B cell (primary cell): ENCODE results near the gene C9orf72. TPM values are rescaled to one million over a fixed set of nuclear protein-coding genes. Genes with fewer than 3 reads are reported as not detected.

ENCODE experiments used
- ATAC-seq: fragments of 200-7000 bp; cut with Tn5 transposase; one replicate; pipeline ENCODE4 v1.10.0; 2021; ENCODE audit warnings: low read depth, mild to moderate bottlenecking, moderate number of reproducible peaks, moderate library complexity
- CTCF ChIA-PET: fragments of 350-600 bp; sonication (Branson Sonifier 250); formaldehyde crosslinking; loops from one replicate; lab custom pipeline; 2021; ENCODE audit warnings: antibody characterized with exemption, inconsistent platforms; lab: Charles Lee
- POLR2A ChIA-PET: fragments of 350-600 bp; sonication (Branson Sonifier 250); formaldehyde crosslinking; loops from one replicate; lab custom pipeline; 2021; ENCODE audit warnings: antibody characterized with exemption; lab: Charles Lee
- DNase-seq: peaks from one replicate; pipeline ENCODE4 v3.0.0; 2013
- H2AFZ ChIP-seq: 2 replicates; pipeline ENCODE4 v1.6.1; 2012; ENCODE audit warnings: mild to moderate bottlenecking, low read depth, low read length; ENCODE audit not compliant: insufficient read depth, poor library complexity, severe bottlenecking
- H3K27ac ChIP-seq, 2 donors: 1 replicate in 1 of 2; 2 replicates in 1 of 2; pipeline ENCODE4 v1.5.1; 2012 to 2013; ENCODE audit warnings: low read length in 2 of 2, mild to moderate bottlenecking in 2 of 2, moderate library complexity in 1 of 2
- H3K27me3 ChIP-seq, 4 experiments: fragments of 200-600 bp in 1 of 4; sonication (generic) in 1 of 4; replicated peaks in 1 of 4; 1 replicate in 2 of 4; 2 replicates in 2 of 4; pipeline versions ENCODE4 v1.6.1 to v1.7.0; 2013 to 2016; ENCODE audit warnings: low read length in 3 of 4, mild to moderate bottlenecking in 2 of 4, mixed read lengths in 1 of 4, moderate library complexity in 1 of 4; ENCODE audit not compliant: insufficient read depth in 4 of 4, control insufficient read depth in 3 of 4; ENCODE audit errors: control extremely low read depth in 1 of 4
- H3K36me3 ChIP-seq, 2 experiments: replicated peaks in 1 of 2; 1 replicate in 1 of 2; 2 replicates in 1 of 2; pipeline versions ENCODE4 v1.6.1 to v1.7.1; 2013; ENCODE audit warnings: low read length in 1 of 2; ENCODE audit not compliant: insufficient read depth in 2 of 2, control insufficient read depth in 1 of 2; ENCODE audit errors: control extremely low read depth in 1 of 2, extremely low read depth in 1 of 2
- H3K4me1 ChIP-seq, 2 donors: fragments of 200-600 bp in 1 of 2; sonication (generic) in 1 of 2; 1 replicate in 1 of 2; 2 replicates in 1 of 2; pipeline versions ENCODE4 v1.5.1 to v1.6.1; 2013 to 2017; ENCODE audit warnings: low read length in 2 of 2; ENCODE audit not compliant: control insufficient read depth in 2 of 2, insufficient read depth in 2 of 2
- H3K4me2 ChIP-seq: replicated peaks from 2 replicates; pipeline ENCODE3; 2012; ENCODE audit warnings: mild to moderate bottlenecking, low read depth, low read length; ENCODE audit not compliant: poor library complexity, severe bottlenecking
- H3K4me3 ChIP-seq, 5 experiments: fragments of 200-600 bp in 1 of 5; sonication (generic) in 1 of 5; 1 replicate in 3 of 5; 2 replicates in 2 of 5; pipeline versions ENCODE4 v1.5.1 to v1.7.0; 2011 to 2016; ENCODE audit warnings: low read length in 4 of 5, mild to moderate bottlenecking in 4 of 5, low read depth in 2 of 5, control low read depth in 1 of 5, moderate library complexity in 1 of 5; ENCODE audit not compliant: insufficient read depth in 1 of 5; ENCODE audit errors: control extremely low read depth in 1 of 5, extremely low read depth in 1 of 5
- H3K79me2 ChIP-seq: fragments of 200-600 bp; sonication (generic); one replicate; pipeline ENCODE4 v1.6.0; 2016; ENCODE audit warnings: low read length; ENCODE audit not compliant: control insufficient read depth, insufficient read depth
- H3K9ac ChIP-seq: fragments of 200-600 bp; sonication (generic); 2 replicates; pipeline ENCODE4 v1.6.1; 2017; ENCODE audit warnings: mild to moderate bottlenecking, low read length, moderate library complexity
- H3K9me3 ChIP-seq, 3 donors: one replicate each; pipeline versions ENCODE4 v1.6.1 to v1.7.1; 2013; ENCODE audit warnings: low read length in 2 of 3; ENCODE audit not compliant: control insufficient read depth in 2 of 3, insufficient read depth in 1 of 3; ENCODE audit errors: control extremely low read depth in 1 of 3
- H4K20me1 ChIP-seq: 2 replicates; pipeline ENCODE4 v1.6.0; 2012; ENCODE audit warnings: mild to moderate bottlenecking, low read length; ENCODE audit not compliant: insufficient read depth, control insufficient read depth, poor library complexity, severe bottlenecking
- H3K27ac Mint-ChIP-seq: one replicate; pipeline ENCODE4 v1.8.0; 2021; ENCODE audit warnings: mixed read lengths
- H3K27me3 Mint-ChIP-seq: one replicate; pipeline ENCODE4 v1.8.0; 2021; ENCODE audit warnings: mixed read lengths
- H3K4me1 Mint-ChIP-seq: one replicate; pipeline ENCODE4 v1.8.0; 2021; ENCODE audit warnings: mixed read lengths
- H3K4me3 Mint-ChIP-seq: one replicate; pipeline ENCODE4 v1.8.0; 2021; ENCODE audit warnings: mixed read lengths
- H3K9me3 Mint-ChIP-seq: one replicate; pipeline ENCODE4 v1.8.0; 2022; ENCODE audit warnings: mixed read lengths; ENCODE audit not compliant: insufficient read depth
- CTCF ChIP-seq: fragments of 200-600 bp; IDR thresholded peaks from one replicate; pipeline ENCODE4 v1.8.0; 2022; ENCODE audit warnings: antibody characterized with exemption, mild to moderate bottlenecking
- EZH2 ChIP-seq: IDR thresholded peaks from 2 replicates; pipeline ENCODE4 v1.6.1; 2012; ENCODE audit warnings: borderline replicate concordance, low read depth, mild to moderate bottlenecking, moderate library complexity, low read length; ENCODE audit not compliant: insufficient read depth, poor library complexity, severe bottlenecking
- WGBS: methylation state at CpG from one replicate; pipeline ENCODE4 v1.1.5; 2013; ENCODE audit warnings: missing lambda C conversion rate; ENCODE audit not compliant: insufficient coverage; 5-methylcytosine and 5-hydroxymethylcytosine counted together
- intact Hi-C: fragments of 100-400 bp; cut with micrococcal nuclease; formaldehyde crosslinking; loops from one replicate; pipeline ENCODE4 v1.10.0; 2022
- polyA plus RNA-seq: library from polyadenylated mRNA; depleted of rRNA; stranded (reverse); fragments of >200 nt; gene quantifications from 2 replicates; pipeline ENCODE4 v1.2.3, GENCODE V29; 2012
- total RNA-seq, 2 donors: library from RNA; stranded (reverse); fragments of 120-200 nt in 1 of 2; gene quantifications; 1 replicate in 1 of 2; 2 replicates in 1 of 2; pipeline versions ENCODE4 v1.2.3 to v1.2.4, GENCODE V29; 2013 to 2022

The C9orf72 gene
- total and polyA plus RNA-seq, 2 donors (not counting 1 experiment from before 2014, with no cell fraction given), result 18.3 to 27.6 TPM

GRCh38 chr9:27599102-27599869, 26.0 kb upstream of the C9orf72 start:
- H3K27ac ChIP-seq, result no peak overlapping the region
- H3K9ac ChIP-seq, result no peak overlapping the region
- no peaks in the 10 kb centered on the region for H3K36me3 ChIP-seq
- H3K9me3 ChIP-seq, result no peaks in the 10 kb centered on the region
- no peaks in the 10 kb centered on the region for H3K27me3 ChIP-seq
- ChIA-PET CTCF (no interaction called here), POLR2A (interaction anchor here (0.6 kb wide), 1 partner anchor 75 kb away, joined by 4 read pairs; the partner anchor contains the start of gene IFNK)
- Mint-ChIP-seq H3K27me3 (no peaks in the 10 kb centered on the region), H3K4me1 (peaks cover 5% of the 10 kb centered on the region), H3K27ac (no peak overlapping the region), H3K4me3 (no peak overlapping the region), H3K9me3 (no peaks in the 10 kb centered on the region)
- H4K20me1 ChIP-seq, result no peaks in the 10 kb centered on the region
- intact Hi-C loops, result no loop called here
- H3K79me2 ChIP-seq, result no peaks in the 10 kb centered on the region
- H2AFZ ChIP-seq, result peak overlapping the region; percentile 43
- no peak for ATAC-seq
- DNase-seq, result no peak
- H3K4me2 ChIP-seq, result no peak overlapping the region
- no peak for TF ChIP-seq CTCF
- H3K4me1 ChIP-seq, result no peaks in the 10 kb centered on the region
- no CpG with 5 or more reads among the region's 6 CpGs for WGBS
- no peak overlapping the region for H3K4me3 ChIP-seq

- DNase-seq (no peak), ATAC-seq (no peak)
- no peak overlapping the region for H3K9ac ChIP-seq
- no peak overlapping the region for H3K4me3 ChIP-seq
- intact Hi-C loops, result no loop called here
- H2AFZ ChIP-seq, result no peak overlapping the region
- H3K4me1 Mint-ChIP-seq, result peaks cover 5% of the 10 kb centered on the region
- no peaks in the 10 kb centered on the region for H3K27me3 ChIP-seq
- H3K4me2 ChIP-seq, result no peak overlapping the region
- H3K9me3 Mint-ChIP-seq, result peaks cover 2% of the 10 kb centered on the region
- WGBS, result 98% methylated on average over 12 of the region's 13 CpGs
- H4K20me1 ChIP-seq, result no peaks in the 10 kb centered on the region
- ChIA-PET CTCF (no interaction called here), POLR2A (no interaction called here)
- H3K4me3 Mint-ChIP-seq, result no peak overlapping the region
- H3K9me3 ChIP-seq, result no peaks in the 10 kb centered on the region
- H3K79me2 ChIP-seq, result no peaks in the 10 kb centered on the region
- TF ChIP-seq EZH2, result no peak
- TF ChIP-seq CTCF, result no peak
- no peaks in the 10 kb centered on the region for H3K4me1 ChIP-seq
- H3K27ac Mint-ChIP-seq, result no peak overlapping the region
- no peaks in the 10 kb centered on the region for H3K27me3 Mint-ChIP-seq
- no peaks in the 10 kb centered on the region for H3K36me3 ChIP-seq
- no peak overlapping the region for H3K27ac ChIP-seq
Observed at GRCh38 chr9:27595733-27596132, 22.5 kb upstream of the C9orf72 start.
